Kidney epithelial cell (primary cell): Measurements from ENCODE around the gene PLCE1. TPM values are rescaled to one million over a fixed set of nuclear protein-coding genes. Genes with fewer than 3 reads are reported as not detected.
"Not testable (repeated sequence)": the region's sequence is repeated elsewhere in the genome, so short reads cannot be mapped to it uniquely, and the experiment has no call there.

Source experiments
- DNase-seq: peaks from one replicate; pipeline ENCODE4 v3.0.0-alpha.2; 2010; ENCODE audit warnings: low read depth
- H3K27me3 ChIP-seq: 2 replicates; pipeline ENCODE4 v1.6.0; 2011; ENCODE audit warnings: low read length; ENCODE audit not compliant: control insufficient read depth, insufficient read depth
- H3K36me3 ChIP-seq: 2 replicates; pipeline ENCODE4 v1.5.1; 2011; ENCODE audit warnings: low read length; ENCODE audit not compliant: control insufficient read depth, insufficient read depth
- H3K4me3 ChIP-seq: 2 replicates; pipeline ENCODE4 v1.5.1; 2011; ENCODE audit warnings: low read depth, mild to moderate bottlenecking, control low read depth, low read length
- CTCF ChIP-seq: IDR thresholded peaks from 2 replicates; pipeline ENCODE4 v1.5.1; 2011; ENCODE audit warnings: mild to moderate bottlenecking, moderate library complexity, low read length, control low read depth, inconsistent platforms; ENCODE audit not compliant: insufficient read depth, poor library complexity, severe bottlenecking
- total RNA-seq: library from RNA; depleted of rRNA; stranded (reverse); fragments of >200 nt; gene quantifications from 2 replicates; pipeline ENCODE4 v1.2.3, GENCODE V29; 2015

The PLCE1 gene
- total RNA-seq, 1 donor from 2014 or later, result 0.84 TPM

GRCh38 chr10:93967756-93968155 is 26.0 kb upstream of the PLCE1 start:
- TF ChIP-seq CTCF, result no peak
- no peak for DNase-seq
- Histone ChIP-seq H3K4me3 (no peak overlapping the region), H3K27me3 (no peaks in the 10 kb centered on the region), H3K36me3 (no peaks in the 10 kb centered on the region)

GRCh38 chr10:93968540-93968945 is 25.2 kb upstream of the PLCE1 start:
- TF ChIP-seq CTCF, result no peak
- no peaks in the 10 kb centered on the region for H3K36me3 ChIP-seq
- no peak overlapping the region for H3K4me3 ChIP-seq
- H3K27me3 ChIP-seq, result no peaks in the 10 kb centered on the region
- no peak for DNase-seq

GRCh38 chr10:93970433-93971010 is 23.2 kb upstream of the PLCE1 start:
- not testable (repeated sequence) for H3K27me3 ChIP-seq, H3K36me3 ChIP-seq, H3K4me3 ChIP-seq, DNase-seq

- no peak for TF ChIP-seq CTCF
- Histone ChIP-seq H3K27me3 (peaks cover 2% of the 10 kb centered on the region), H3K36me3 (no peaks in the 10 kb centered on the region), H3K4me3 (no peak overlapping the region)
- no peak for DNase-seq
These were observed 19.8 kb upstream of the PLCE1 start for GRCh38 chr10:93973748-93974445.

GRCh38 chr10:93977442-93977841 is 16.3 kb upstream of the PLCE1 start:
- no peak for TF ChIP-seq CTCF
- no peak for DNase-seq
- H3K36me3 ChIP-seq, result no peaks in the 10 kb centered on the region
- no peak overlapping the region for H3K4me3 ChIP-seq
- peaks cover 2% of the 10 kb centered on the region for H3K27me3 ChIP-seq

GRCh38 chr10:93980486-93980885 is 13.2 kb upstream of the PLCE1 start:
- H3K36me3 ChIP-seq, result no peaks in the 10 kb centered on the region
- no peak overlapping the region for H3K4me3 ChIP-seq
- H3K27me3 ChIP-seq, result peaks cover 2% of the 10 kb centered on the region
- TF ChIP-seq CTCF, result no peak
- no peak for DNase-seq
